Fibroblast of pulmonary artery (primary cell): Measurements from ENCODE around the gene RNPEP.

Experiments
- DNase-seq: peaks from one replicate; pipeline ENCODE4 v3.0.0-alpha.2; 2010; ENCODE audit warnings: low read depth
- H3K4me3 ChIP-seq: replicated peaks from 2 replicates; pipeline ENCODE4 v1.5.1; 2011; ENCODE audit warnings: low read depth, mild to moderate bottlenecking, control low read depth, low read length, moderate library complexity
- CTCF ChIP-seq: IDR thresholded peaks from 2 replicates; pipeline ENCODE4 v1.5.1; 2011; ENCODE audit warnings: mild to moderate bottlenecking, control low read depth, low read length, inconsistent platforms; ENCODE audit errors: missing control alignments

RNPEP gene

GRCh38 chr1:202036595-202037387, 54.3 kb downstream of the RNPEP start:
- DNase-seq = no peak
- no peak for TF ChIP-seq CTCF
- H3K4me3 ChIP-seq = no peak overlapping the region

GRCh38 chr1:202037706-202038296, 55.4 kb downstream of the RNPEP start:
- no peak overlapping the region for H3K4me3 ChIP-seq
- DNase-seq = peak; percentile 68
- no peak for TF ChIP-seq CTCF

GRCh38 chr1:202038688-202039346, 56.4 kb downstream of the RNPEP start:
- no peak for DNase-seq
- TF ChIP-seq CTCF = no peak
- no peak overlapping the region for H3K4me3 ChIP-seq

GRCh38 chr1:202045705-202046104, 63.3 kb downstream of the RNPEP start:
- no peak for DNase-seq
- TF ChIP-seq CTCF = no peak
- H3K4me3 ChIP-seq = no peak overlapping the region

- TF ChIP-seq CTCF = no peak
- no peak for DNase-seq
- no peak overlapping the region for H3K4me3 ChIP-seq
These were observed 63.8 kb downstream of the RNPEP start for GRCh38 chr1:202046227-202046626.

GRCh38 chr1:202046748-202047708, 64.6 kb downstream of the RNPEP start:
- TF ChIP-seq CTCF = no peak
- DNase-seq = no peak
- no peak overlapping the region for H3K4me3 ChIP-seq
